CD14-positive monocyte (primary cell): ENCODE measurements around the gene PREP. TPM values are rescaled to one million over a fixed set of nuclear protein-coding genes. Genes with fewer than 3 reads are reported as not detected.

Experiments used
- DNase-seq, 3 donors: peaks; one replicate each; pipeline ENCODE4 v3.0.0-alpha.2; 2011 to 2022
- H2AFZ ChIP-seq: 2 replicates; pipeline ENCODE4 v1.6.0; 2012; ENCODE audit warnings: mild to moderate bottlenecking, low read depth, low read length, inconsistent platforms; ENCODE audit not compliant: insufficient read depth, poor library complexity, severe bottlenecking
- H3K27ac ChIP-seq, 2 donors: 1 replicate in 1 of 2; 2 replicates in 1 of 2; pipeline ENCODE4 v1.5.1; 2012 to 2013; ENCODE audit warnings: low read length in 2 of 2, control low read depth in 1 of 2, inconsistent platforms in 1 of 2, low read depth in 1 of 2, mild to moderate bottlenecking in 1 of 2
- H3K27me3 ChIP-seq, 2 donors: one replicate each; pipeline versions ENCODE4 v1.6.0 to v1.6.1; 2011 to 2013; ENCODE audit warnings: low read length in 2 of 2; ENCODE audit not compliant: control insufficient read depth in 2 of 2, insufficient read depth in 2 of 2
- H3K36me3 ChIP-seq, 2 donors: replicated peaks in 1 of 2; 1 replicate in 1 of 2; 2 replicates in 1 of 2; pipeline versions ENCODE4 v1.5.1 to v1.6.1; 2012 to 2013; ENCODE audit warnings: low read length in 2 of 2, control low read depth in 1 of 2, inconsistent platforms in 1 of 2, mild to moderate bottlenecking in 1 of 2; ENCODE audit not compliant: insufficient read depth in 2 of 2, control insufficient read depth in 1 of 2
- H3K4me1 ChIP-seq, 2 donors: 1 replicate in 1 of 2; 2 replicates in 1 of 2; pipeline versions ENCODE4 v1.5.1 to v1.6.1; 2012 to 2013; ENCODE audit warnings: low read length in 2 of 2, control low read depth in 1 of 2, inconsistent platforms in 1 of 2, mild to moderate bottlenecking in 1 of 2, moderate library complexity in 1 of 2; ENCODE audit not compliant: insufficient read depth in 2 of 2, control insufficient read depth in 1 of 2
- H3K4me2 ChIP-seq: replicated peaks from 2 replicates; pipeline ENCODE3; 2012; ENCODE audit warnings: low read length, moderate library complexity, mild to moderate bottlenecking; ENCODE audit not compliant: poor library complexity, severe bottlenecking; ENCODE audit errors: extremely low read depth
- H3K4me3 ChIP-seq, 3 experiments: fragments of 200-600 bp in 1 of 3; sonication (generic) in 1 of 3; replicated peaks in 1 of 3; 1 replicate in 2 of 3; 2 replicates in 1 of 3; pipeline ENCODE4 v1.5.1; 2011 to 2013; ENCODE audit warnings: low read length in 3 of 3, mild to moderate bottlenecking in 3 of 3, control low read depth in 2 of 3, low read depth in 2 of 3, inconsistent platforms in 1 of 3, moderate library complexity in 1 of 3
- H3K79me2 ChIP-seq: 2 replicates; pipeline ENCODE4 v1.6.0; 2012; ENCODE audit warnings: mild to moderate bottlenecking, control low read depth, inconsistent platforms, low read length, moderate library complexity; ENCODE audit not compliant: insufficient read depth
- H3K9ac ChIP-seq: 2 replicates; pipeline ENCODE4 v1.6.0; 2017; ENCODE audit warnings: low read length, mild to moderate bottlenecking; ENCODE audit not compliant: insufficient read depth, poor library complexity, severe bottlenecking
- H3K9me3 ChIP-seq, 2 donors: replicated peaks in 1 of 2; 1 replicate in 1 of 2; 2 replicates in 1 of 2; pipeline versions ENCODE4 v1.5.1 to v1.6.1; 2012 to 2013; ENCODE audit warnings: low read length in 2 of 2, control low read depth in 1 of 2; ENCODE audit not compliant: control insufficient read depth in 1 of 2, insufficient read depth in 1 of 2
- H4K20me1 ChIP-seq: 2 replicates; pipeline ENCODE4 v1.6.0; 2012; ENCODE audit warnings: mild to moderate bottlenecking, low read length, control low read depth, moderate library complexity; ENCODE audit not compliant: insufficient read depth
- H3K27ac Mint-ChIP-seq, 7 donors: one replicate each; pipeline ENCODE4 v1.8.0; 2020; ENCODE audit warnings: mild to moderate bottlenecking in 7 of 7, mixed read lengths in 7 of 7, moderate library complexity in 6 of 7, inconsistent platforms in 2 of 7
- H3K27me3 Mint-ChIP-seq, 3 donors: one replicate each; pipeline ENCODE4 v1.8.0; 2021 to 2022; ENCODE audit warnings: low read depth in 3 of 3, mild to moderate bottlenecking in 3 of 3, mixed read lengths in 3 of 3, moderate library complexity in 3 of 3, inconsistent platforms in 1 of 3
- H3K36me3 Mint-ChIP-seq, 2 donors: one replicate each; pipeline ENCODE4 v1.8.0; 2020; ENCODE audit warnings: mixed read lengths in 2 of 2, inconsistent platforms in 1 of 2, mild to moderate bottlenecking in 1 of 2
- H3K4me1 Mint-ChIP-seq: one replicate; pipeline ENCODE4 v1.8.0; 2020; ENCODE audit warnings: mild to moderate bottlenecking, mixed read lengths
- H3K4me3 Mint-ChIP-seq, 2 donors: one replicate each; pipeline ENCODE4 v1.8.0; 2020; ENCODE audit warnings: mild to moderate bottlenecking in 2 of 2, mixed read lengths in 2 of 2, moderate library complexity in 1 of 2
- H3K9me3 Mint-ChIP-seq, 7 donors: one replicate each; pipeline ENCODE4 v1.8.0; 2020 to 2022; ENCODE audit warnings: mixed read lengths in 7 of 7, mild to moderate bottlenecking in 6 of 7, moderate library complexity in 6 of 7, inconsistent platforms in 2 of 7
- CTCF ChIP-seq: fragments of 200-600 bp; IDR thresholded peaks from one replicate; pipeline ENCODE4 v1.8.0; 2022; ENCODE audit warnings: antibody characterized with exemption, mild to moderate bottlenecking
- WGBS: methylation state at CpG from one replicate; pipeline ENCODE4 v1.1.5; 2013; ENCODE audit warnings: missing lambda C conversion rate; ENCODE audit not compliant: insufficient coverage; 5-methylcytosine and 5-hydroxymethylcytosine counted together
- intact Hi-C, 2 donors: fragments of 100-400 bp; cut with micrococcal nuclease; formaldehyde crosslinking; loops; one replicate each; pipeline versions ENCODE4 v1.15.0 to v1.15.1; 2023
- polyA plus RNA-seq, 3 donors: library from polyadenylated mRNA; depleted of rRNA in 1 of 3; unstranded in 2 of 3; stranded (reverse) in 1 of 3; fragments of 300-500 nt in 2 of 3; fragments of >200 nt in 1 of 3; fragmentation: Illumina TruSeq in 2 of 3; gene quantifications; 1 replicate in 2 of 3; 2 replicates in 1 of 3; pipeline ENCODE4 v1.2.3, GENCODE V29; 2012 to 2021

PREP gene
- polyA plus RNA-seq, 3 donors, result 21.4 to 40.8 (median 30.7) TPM

GRCh38 chr6:105391705-105392104, 11.2 kb downstream of the PREP start:
- peaks cover 9% of the 10 kb centered on the region for H3K4me1 Mint-ChIP-seq
- H3K36me3 ChIP-seq, result peaks cover 33 to 79% of the 10 kb centered on the region in 2 donors
- intact Hi-C loops, result no loop called here
- DNase-seq, result no peak
- TF ChIP-seq CTCF, result no peak
- no peak overlapping the region for H3K4me3 ChIP-seq
- H3K36me3 Mint-ChIP-seq, result peaks cover 47 to 58% of the 10 kb centered on the region in 2 donors
- peaks cover 0 to 2% (median 0%) of the 10 kb centered on the region in 7 donors for H3K9me3 Mint-ChIP-seq
- peak overlapping the region in 1 of 7 donors; percentile 2 for H3K27ac Mint-ChIP-seq
- no peak overlapping the region for H3K27ac ChIP-seq
- H3K27me3 ChIP-seq, result no peaks in the 10 kb centered on the region
- 100% methylated on average over 3 of the region's 6 CpGs for WGBS
- H2AFZ ChIP-seq, result no peak overlapping the region
- peaks cover 27% of the 10 kb centered on the region for H4K20me1 ChIP-seq
- no peak overlapping the region for H3K4me3 Mint-ChIP-seq
- no peak overlapping the region for H3K9ac ChIP-seq
- H3K79me2 ChIP-seq, result peaks cover 7% of the 10 kb centered on the region
- H3K9me3 ChIP-seq, result no peaks in the 10 kb centered on the region
- no peak overlapping the region for H3K4me2 ChIP-seq
- no peaks in the 10 kb centered on the region for H3K27me3 Mint-ChIP-seq
- H3K4me1 ChIP-seq, result peaks cover 3 to 7% of the 10 kb centered on the region in 2 donors

- no peak overlapping the region for H3K9ac ChIP-seq
- H3K79me2 ChIP-seq, result peaks cover 11% of the 10 kb centered on the region
- H3K27ac ChIP-seq, result no peak overlapping the region
- intact Hi-C loops, result no loop called here
- peaks cover 11% of the 10 kb centered on the region for H3K4me1 Mint-ChIP-seq
- no peak overlapping the region for H3K4me3 ChIP-seq
- H3K27me3 Mint-ChIP-seq, result no peaks in the 10 kb centered on the region
- TF ChIP-seq CTCF, result no peak
- no peak overlapping the region for H3K4me2 ChIP-seq
- H3K36me3 ChIP-seq, result peaks cover 18 to 71% of the 10 kb centered on the region in 2 donors
- peaks cover 39 to 57% of the 10 kb centered on the region in 2 donors for H3K36me3 Mint-ChIP-seq
- H4K20me1 ChIP-seq, result peaks cover 32% of the 10 kb centered on the region
- H3K4me3 Mint-ChIP-seq, result no peak overlapping the region
- no peaks in the 10 kb centered on the region for H3K9me3 ChIP-seq
- H3K27me3 ChIP-seq, result no peaks in the 10 kb centered on the region
- peak overlapping the region in 1 of 7 donors; percentile 1 for H3K27ac Mint-ChIP-seq
- peaks cover 3 to 7% of the 10 kb centered on the region in 2 donors for H3K4me1 ChIP-seq
- peaks cover 0 to 2% (median 0%) of the 10 kb centered on the region in 7 donors for H3K9me3 Mint-ChIP-seq
- H2AFZ ChIP-seq, result no peak overlapping the region
- DNase-seq, result no peak
- WGBS, result 95% methylated on average over 5 of the region's 5 CpGs
Measured at GRCh38 chr6:105389543-105389942, 13.3 kb downstream of the PREP start.
